Cardiac septum (tissue), 1 donor: ENCODE results near the gene DNMBP. TPM values are rescaled to one million over a fixed set of nuclear protein-coding genes. Genes with fewer than 3 reads are reported as not detected.
"Not testable (repeated sequence)": the region's sequence is repeated elsewhere in the genome, so short reads cannot be mapped to it uniquely, and the experiment has no call there.

Experiments used
- DNase-seq: peaks from one replicate; pipeline ENCODE4 v3.0.0-alpha.2; 2020; ENCODE audit warnings: low spot score
- intact Hi-C: fragments of 100-400 bp; cut with DNase I; formaldehyde crosslinking; loops from one replicate; pipeline ENCODE4 v1.14.0; 2022
- total RNA-seq: library from RNA; stranded (reverse); fragmentation: NEBNext Ultra II Directional; extraction: Animal tissue kit (Norgen Biotek cat#: 25700); gene quantifications from one replicate; pipeline ENCODE4 v1.2.1, GENCODE V29; 2021
- donor health status: DM: no; HTN: no; CAD: no.

DNMBP gene
- total RNA-seq, 1 donor from 2014 or later = 5.6 TPM

GRCh38 chr10:99927721-99928280 is 81.9 kb downstream of the DNMBP start:
- intact Hi-C loops = no loop called here
- no peak for DNase-seq

- intact Hi-C loops = no loop called here
- DNase-seq = peak; percentile 77
Measured at GRCh38 chr10:99926925-99927720, 82.6 kb downstream of the DNMBP start.

GRCh38 chr10:99924451-99925255 is 85.1 kb downstream of the DNMBP start:
- DNase-seq = no peak
- intact Hi-C loops = no loop called here

GRCh38 chr10:99921948-99922347 is 87.8 kb downstream of the DNMBP start:
- intact Hi-C loops = no loop called here
- DNase-seq = no peak

- intact Hi-C loops = no loop called here
- no peak for DNase-seq
Measured at GRCh38 chr10:99920901-99921300, 88.8 kb downstream of the DNMBP start.

GRCh38 chr10:99920486-99920885 is 89.3 kb downstream of the DNMBP start:
- DNase-seq = no peak
- intact Hi-C loops = no loop called here

- intact Hi-C loops = no loop called here
- no peak for DNase-seq
Measured at GRCh38 chr10:99917963-99918825, 91.6 kb downstream of the DNMBP start.

GRCh38 chr10:99916776-99917175 is 93.0 kb downstream of the DNMBP start:
- intact Hi-C loops = no loop called here
- no peak for DNase-seq

- intact Hi-C loops = no loop called here
- DNase-seq = no peak
Measured at GRCh38 chr10:99915414-99915813, 94.3 kb downstream of the DNMBP start.

GRCh38 chr10:99914236-99914635 is 95.5 kb downstream of the DNMBP start:
- DNase-seq = no peak
- intact Hi-C loops = no loop called here

- intact Hi-C loops = no loop called here
- DNase-seq = no peak
Measured at GRCh38 chr10:99913831-99914235, 95.9 kb downstream of the DNMBP start.

GRCh38 chr10:99912041-99912440 is 97.7 kb downstream of the DNMBP start:
- intact Hi-C loops = no loop called here
- no peak for DNase-seq

GRCh38 chr10:99908512-99908911 is 101.2 kb downstream of the DNMBP start:
- no peak for DNase-seq
- intact Hi-C loops = no loop called here

- intact Hi-C loops = no loop called here
- no peak for DNase-seq
Measured at GRCh38 chr10:99906470-99906869, 103.3 kb downstream of the DNMBP start.

- no peak for DNase-seq
- intact Hi-C loops = no loop called here
Measured at GRCh38 chr10:99905971-99906370, 103.8 kb downstream of the DNMBP start.

- no peak for DNase-seq
- intact Hi-C loops = no loop called here
Measured at GRCh38 chr10:99895867-99896266, 113.9 kb downstream of the DNMBP start.

GRCh38 chr10:99895066-99895465 is 114.7 kb downstream of the DNMBP start:
- peak; percentile 10 for DNase-seq
- intact Hi-C loops = not testable (repeated sequence)

GRCh38 chr10:99894613-99895012 is 115.1 kb downstream of the DNMBP start:
- no peak for DNase-seq
- intact Hi-C loops = no loop called here

- intact Hi-C loops = no loop called here
- no peak for DNase-seq
Measured at GRCh38 chr10:99888622-99889021, 121.1 kb downstream of the DNMBP start.

GRCh38 chr10:99883523-99883922 is 126.2 kb downstream of the DNMBP start:
- no peak for DNase-seq
- intact Hi-C loops = no loop called here
